Activated CD8-positive, alpha-beta memory T cell treated with anti-CD3 and anti-CD28 coated beads, Interleukin-2, amount 50 U/mL, for 48 hours (primary cell): Measurements from ENCODE around the gene SRPK2.
"Not testable (repeated sequence)": the region's sequence is repeated elsewhere in the genome, so short reads cannot be mapped to it uniquely, and the experiment has no call there.

Source experiments
- DNase-seq: peaks from one replicate; pipeline ENCODE4 v3.0.0-alpha.2; 2020

The SRPK2 gene

DNA sequence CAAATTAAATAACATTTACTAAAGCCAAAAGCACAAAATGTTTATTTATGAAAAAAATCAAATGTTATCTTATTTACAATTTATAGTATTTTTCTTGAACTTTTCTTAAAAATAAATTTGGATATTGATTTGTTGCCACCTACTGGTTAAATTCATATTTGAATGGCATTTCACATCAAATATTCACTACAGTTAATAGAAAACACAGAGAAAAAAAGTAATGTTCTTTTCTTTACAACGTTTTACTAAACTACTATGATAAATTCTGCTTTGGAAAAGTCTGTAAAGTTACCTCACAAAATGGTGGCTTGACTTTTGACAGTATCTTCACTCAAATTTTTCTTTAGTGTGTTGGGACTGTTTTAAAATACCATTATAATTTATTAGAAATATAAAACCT lies 52.7 kb downstream of the SRPK2 start:
- no peak for DNase-seq

DNA sequence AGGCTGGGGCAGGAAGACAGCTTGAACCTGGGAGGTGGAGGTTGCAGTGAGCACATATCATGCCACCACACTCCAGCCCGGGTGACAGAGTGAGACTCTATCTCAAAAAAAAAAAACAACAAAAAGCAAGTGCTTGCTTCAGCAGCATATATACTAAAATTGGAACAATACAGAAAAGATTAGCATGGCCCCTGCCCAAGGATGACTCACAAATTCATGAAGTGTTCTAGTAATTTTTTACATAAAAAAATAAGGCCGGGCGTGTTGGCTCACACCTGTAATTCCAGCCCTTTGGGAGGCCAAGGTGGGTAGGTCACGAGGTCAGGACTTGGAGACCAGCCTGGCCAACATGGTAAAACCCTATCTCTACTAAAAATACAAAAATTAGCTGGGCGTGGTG lies 56.1 kb downstream of the SRPK2 start:
- not testable (repeated sequence) for DNase-seq

DNA sequence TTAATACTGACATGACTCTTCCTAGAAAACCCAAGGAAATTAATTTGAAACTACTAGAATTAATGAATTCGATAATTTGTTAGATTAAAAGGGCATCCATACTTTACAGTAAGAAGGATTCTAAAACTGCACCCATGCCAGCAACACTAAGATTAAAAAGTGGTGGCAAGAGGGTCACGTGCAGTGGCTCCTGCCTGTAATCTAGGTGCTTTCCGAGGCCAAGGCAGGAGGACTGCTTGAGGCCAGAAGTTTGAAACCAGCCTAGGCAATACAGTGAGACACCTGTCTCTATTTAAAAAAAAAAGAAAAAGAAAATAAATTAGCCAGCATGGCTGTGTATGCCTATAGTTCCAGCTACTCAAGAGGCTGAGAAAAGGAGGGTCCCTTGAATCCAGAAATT lies 58.2 kb downstream of the SRPK2 start:
- no peak for DNase-seq

DNA sequence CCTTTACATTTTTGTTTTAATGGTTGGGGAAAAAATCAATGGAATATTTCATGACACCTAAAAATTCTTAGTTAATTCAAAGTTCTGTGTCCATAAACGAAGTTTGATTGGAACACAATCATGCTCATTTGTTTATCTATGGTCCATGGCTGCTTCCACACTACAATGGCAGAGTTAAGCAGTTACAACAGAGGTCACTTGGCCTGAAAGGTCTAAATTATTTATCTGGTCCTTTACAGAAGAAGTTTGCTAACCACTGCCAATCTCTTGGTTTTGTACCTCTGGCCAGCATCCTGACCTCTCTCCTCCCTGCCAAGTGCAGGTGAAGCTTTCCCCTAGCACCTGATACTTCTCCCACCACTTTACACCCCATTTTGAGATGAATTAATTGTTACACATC lies 61.5 kb downstream of the SRPK2 start:
- DNase-seq: no peak

DNA sequence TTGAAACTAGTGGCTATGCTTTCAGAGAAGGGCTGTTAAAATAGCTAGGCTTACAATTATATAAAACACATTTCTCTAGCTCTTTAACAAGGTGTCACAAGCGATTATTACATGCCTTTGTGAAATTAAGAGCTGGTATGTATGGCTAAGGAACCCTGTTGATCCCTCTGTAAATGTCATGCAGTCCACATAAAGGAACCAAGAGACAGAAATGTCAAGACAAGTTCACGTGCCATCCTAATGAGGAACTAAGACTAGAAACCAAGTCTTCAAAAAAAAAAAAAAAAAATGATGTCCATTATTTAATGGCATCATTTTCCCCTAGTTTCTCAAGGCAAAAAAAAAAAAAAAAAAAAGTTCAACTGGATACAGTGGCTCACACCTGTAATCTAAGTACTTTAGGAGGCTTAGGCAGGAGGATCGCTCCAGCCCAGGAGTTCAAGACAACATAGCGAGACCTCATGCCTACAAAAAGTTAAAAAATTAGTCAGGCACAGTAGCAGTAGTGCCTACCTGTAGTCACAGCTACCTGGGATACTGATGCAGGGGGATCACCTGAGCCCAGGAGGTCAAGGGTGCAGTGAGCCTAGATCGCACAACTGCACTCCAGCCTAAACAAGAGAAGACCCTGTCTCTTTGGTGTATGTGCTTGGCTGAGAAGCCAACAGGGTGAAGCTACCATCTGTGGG lies 63.4 kb downstream of the SRPK2 start:
- no peak for DNase-seq

DNA sequence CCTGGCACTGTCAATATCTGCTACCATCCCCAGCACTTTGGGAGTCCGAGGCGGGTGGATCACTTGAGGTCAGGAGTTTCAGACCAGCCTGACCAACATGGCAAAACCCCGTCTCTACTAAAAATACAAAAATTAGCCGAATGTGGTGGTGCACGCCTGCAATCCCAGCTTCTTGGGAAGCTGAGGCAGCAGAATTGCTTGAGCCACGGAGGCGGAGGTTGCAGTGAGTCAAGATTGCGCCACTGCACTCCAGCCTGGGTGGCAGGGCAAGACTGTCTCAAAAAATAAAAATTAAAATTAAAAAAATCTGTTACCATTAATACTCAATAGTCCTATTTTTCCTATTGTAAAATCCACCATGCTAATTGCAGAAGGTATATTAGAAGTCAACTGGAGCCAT lies 64.1 kb downstream of the SRPK2 start:
- not testable (repeated sequence) for DNase-seq

DNA sequence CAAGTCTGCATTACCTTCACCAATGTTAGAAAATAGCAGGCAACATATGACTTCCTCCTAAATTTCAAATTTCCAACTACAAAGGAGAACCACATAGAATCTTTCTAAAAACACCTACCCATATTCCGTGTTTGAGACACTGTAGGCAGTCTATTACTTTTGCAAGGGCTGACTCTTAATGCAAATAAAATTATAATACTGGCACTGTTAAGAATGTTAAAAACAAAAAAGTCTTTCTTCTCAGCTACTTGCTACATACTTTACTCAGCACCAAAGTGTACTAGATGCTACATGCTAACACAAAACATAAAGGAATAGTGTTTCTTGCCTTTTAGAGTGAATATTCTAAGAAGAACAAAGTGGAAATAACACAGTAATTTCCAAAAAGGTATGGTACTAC lies 65.4 kb downstream of the SRPK2 start:
- no peak for DNase-seq

DNA sequence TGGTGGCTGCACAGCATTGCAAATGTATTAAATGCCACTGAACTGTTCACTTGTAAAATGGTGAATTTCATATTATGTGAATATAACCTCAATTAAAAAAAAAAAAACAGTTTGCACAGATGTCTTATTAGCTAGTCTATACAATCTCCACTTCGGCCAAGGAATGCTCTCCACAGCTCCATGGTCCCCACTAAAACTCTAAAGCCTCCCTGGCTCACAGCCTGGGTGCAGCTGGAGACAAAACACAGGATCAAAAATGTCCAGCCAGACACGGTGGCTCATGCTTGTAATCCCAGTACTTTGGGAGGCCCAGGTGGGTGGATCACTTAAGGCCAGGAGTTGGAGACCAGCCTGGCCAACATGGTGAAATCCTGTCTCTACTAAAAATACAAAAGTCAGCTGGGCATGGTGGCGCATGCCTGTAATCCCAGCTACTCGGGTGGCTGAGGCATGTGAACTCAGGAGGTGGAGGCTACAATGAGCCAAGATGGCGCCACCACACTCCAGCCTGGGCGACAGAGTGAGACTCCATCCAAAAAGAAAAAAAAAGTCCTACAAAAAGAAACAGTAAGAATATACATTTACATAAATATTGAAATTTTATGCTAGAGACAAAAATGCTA lies 66.0 kb downstream of the SRPK2 start:
- DNase-seq: no peak

DNA sequence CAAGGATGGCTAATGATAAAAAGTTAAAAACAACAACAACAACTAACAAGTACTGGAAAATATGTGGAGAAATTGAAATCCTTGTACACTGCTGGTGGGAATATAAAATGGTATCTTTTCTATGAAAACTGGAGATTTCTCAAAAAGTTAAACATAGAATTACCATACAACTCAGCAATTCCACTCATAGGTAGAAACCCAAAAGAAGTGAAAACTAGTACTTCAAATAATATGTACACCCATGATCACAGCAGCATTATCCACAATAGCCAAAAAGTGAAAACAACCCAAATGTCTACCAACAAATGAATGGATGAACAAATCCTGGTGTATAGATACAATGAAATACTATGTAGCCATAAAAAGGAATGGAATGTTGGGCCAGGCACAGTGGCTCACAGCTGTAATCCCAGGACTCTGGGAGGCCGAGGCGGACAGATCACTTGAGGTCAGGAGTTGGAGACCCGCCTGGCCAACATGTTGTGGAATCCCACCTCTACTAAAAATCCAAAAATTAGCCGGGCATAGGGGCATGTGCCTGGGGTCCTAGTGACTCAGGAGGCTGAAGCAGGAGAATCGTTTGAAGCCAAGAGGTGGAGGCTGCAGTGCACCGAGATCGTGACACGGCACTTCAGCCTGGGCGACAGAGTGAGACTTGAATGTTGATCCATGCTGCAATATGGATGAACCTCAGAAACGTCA lies 66.8 kb downstream of the SRPK2 start:
- no peak for DNase-seq

DNA sequence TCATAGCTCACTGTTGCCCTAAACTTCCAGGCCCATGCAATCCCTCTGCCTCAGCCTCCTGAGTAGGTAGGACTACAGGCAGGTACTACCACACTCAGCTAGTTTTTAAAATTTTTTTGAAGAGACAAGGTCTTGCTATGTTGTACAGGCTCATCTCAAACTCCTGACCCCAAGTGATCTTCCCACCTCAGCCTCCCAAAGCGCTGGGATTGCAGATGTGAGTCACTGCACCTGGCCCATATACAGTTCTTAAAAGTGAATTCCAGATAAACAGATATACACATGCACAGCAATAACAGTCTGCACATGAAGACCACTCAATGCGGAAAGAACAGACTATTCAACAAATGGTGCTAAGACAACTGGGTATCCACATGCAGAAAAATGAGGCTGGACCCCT lies 67.8 kb downstream of the SRPK2 start:
- DNase-seq: no peak

DNA sequence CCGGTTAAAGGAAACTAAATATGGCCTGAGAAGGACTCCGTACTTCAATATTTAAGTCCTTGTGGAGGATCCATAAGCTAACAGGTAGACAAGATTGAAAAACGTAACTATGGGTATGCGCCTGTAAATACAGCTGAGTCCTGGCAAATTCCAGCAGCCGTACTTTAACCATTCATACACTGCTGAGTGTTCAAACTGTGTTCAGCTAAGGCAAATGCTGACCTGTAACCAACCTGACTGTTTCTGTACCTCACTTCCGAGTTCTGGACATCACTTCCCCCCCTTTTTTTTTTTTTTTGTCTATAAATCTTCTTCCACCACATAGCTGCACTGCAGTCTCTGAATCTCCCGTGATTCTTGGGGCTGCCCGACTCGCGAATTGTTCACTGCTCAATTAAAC lies 69.1 kb downstream of the SRPK2 start:
- no peak for DNase-seq

DNA sequence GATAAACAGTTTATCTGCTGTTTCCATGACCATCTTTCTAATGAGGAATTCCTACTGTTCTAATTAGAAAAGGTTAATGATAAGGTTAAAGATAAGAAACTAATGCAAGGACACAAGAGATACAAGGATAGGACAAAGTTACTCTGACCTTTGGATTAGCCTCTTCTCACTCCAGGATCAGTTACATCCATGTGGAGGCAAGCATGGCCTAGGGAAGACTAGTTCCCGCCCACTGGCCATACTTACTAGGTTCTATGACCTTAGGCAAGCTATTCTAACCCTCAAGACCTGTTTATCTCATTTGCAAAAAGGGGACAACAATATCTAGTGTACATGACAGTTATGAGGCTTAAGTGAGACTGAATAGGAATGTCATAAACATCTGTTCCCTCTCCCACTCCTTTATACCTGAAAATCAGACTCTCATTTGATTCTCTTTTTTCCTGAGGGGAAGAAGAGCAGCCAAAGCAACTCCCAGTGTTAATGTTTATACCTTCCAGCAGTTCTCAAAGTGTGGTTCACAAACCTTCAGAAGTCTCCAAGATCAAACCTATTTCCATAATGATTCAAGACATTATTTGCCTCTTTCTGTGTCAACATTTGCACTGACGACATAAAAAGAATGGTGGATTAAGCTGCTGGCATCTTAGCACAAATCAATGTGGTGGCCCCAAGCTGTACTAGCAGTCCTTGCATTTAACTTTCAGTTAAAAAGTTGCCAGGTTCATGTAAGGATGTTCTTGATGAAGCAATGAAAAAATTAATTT lies 72.0 kb downstream of the SRPK2 start:
- DNase-seq: no peak

DNA sequence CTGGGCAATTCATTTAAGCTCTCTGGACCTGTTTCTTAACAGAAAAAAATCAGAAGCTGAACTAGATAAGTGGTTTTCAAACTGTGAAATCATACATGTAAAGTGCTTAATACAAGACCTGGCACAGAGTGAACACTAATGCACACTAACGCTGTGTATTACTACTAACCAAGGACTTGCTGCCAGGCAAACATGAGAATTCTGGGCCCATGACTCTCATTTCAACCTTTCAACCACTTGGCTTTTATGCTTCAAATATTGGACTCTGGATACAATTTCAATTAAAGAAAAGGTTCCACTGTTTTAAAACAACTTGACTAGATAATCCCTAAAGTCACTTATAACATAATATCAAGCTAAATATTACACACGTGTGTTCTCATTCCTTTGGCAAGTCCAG lies 73.4 kb downstream of the SRPK2 start:
- no peak for DNase-seq

DNA sequence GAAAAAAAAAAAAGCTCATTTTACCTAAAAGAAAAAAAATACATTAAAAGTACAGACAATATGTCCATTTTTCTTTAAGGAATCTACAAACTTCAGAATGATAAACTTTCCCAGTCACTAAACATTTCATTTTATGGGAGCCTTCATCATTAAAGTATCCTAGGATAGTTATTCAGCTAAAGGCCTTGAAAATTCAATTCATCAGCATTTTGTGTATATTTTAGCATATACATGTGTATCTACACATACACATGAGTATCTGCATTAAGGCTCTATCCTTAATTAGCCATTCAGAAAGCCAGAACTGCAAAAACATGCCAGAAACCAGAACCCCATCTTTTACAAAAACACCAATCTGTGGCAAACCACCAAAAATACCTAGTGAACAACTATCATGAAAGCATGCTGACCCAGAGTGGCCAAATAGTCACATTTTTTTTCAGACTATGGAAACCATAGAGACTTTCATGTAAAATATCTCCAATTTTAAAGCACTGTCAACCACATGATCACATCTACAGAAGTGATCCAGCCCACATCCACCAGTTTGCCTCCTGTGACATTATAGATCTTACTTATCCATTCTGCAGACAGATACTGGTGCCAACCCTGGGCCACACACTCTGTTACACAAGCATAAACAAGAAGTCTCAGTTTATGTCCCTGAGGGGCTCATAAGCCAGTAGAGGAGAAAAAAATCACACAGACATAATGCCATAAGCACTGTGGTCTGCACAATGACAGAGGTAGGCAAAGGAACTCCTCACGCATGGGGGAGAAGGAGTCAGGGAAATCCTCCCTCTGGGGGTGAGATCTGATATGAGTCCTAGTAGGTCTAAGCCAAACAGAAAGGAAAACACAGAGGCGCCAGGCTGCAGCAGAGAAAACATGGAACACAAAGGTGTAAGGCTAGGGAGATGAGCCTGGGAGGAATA lies 79.2 kb downstream of the SRPK2 start:
- DNase-seq: no peak

DNA sequence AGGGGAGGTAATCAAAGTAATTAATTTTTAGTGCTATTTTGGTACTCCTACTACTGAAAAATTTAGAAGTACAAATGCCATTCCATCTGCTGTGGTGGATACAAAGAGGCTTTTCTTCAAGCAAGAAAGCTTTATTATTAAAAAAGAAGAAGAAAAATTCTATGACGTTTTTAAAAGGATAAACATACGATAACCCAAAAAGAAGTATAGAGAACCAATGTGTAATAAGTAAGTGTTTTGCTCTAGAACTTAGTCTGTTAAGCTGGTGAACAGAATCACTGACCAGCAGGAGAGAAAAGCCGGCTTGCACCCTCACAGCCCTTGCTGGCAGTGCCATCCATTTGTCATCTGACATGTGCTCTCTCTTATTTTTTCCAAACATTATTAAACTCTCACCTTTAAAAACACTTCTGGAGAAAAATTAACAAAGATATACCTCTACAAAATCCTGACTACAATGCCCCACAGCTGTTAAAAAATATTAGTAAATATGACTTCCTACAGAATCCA lies 81.5 kb downstream of the SRPK2 start:
- DNase-seq: no peak

DNA sequence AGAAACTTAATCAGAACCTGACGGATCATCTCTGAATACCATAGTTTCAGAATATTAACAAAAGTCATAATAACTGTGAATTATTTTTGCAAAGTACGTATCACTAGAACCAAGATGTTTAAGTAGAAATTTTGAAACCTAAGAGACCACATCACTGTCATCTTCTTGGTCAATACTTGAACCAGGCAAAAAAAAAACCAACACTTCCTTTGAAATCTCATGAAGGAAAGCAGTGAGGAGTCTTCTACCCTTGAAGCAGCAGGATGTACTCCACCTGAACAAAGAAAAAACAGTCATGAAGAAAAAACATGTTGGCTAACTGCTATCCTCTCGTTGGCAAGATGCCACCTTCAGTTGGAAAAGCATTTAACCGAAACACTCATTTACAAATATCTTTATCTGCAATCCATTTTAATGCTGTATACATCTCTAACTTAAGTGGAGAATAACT lies 82.4 kb downstream of the SRPK2 start:
- DNase-seq: no peak

DNA sequence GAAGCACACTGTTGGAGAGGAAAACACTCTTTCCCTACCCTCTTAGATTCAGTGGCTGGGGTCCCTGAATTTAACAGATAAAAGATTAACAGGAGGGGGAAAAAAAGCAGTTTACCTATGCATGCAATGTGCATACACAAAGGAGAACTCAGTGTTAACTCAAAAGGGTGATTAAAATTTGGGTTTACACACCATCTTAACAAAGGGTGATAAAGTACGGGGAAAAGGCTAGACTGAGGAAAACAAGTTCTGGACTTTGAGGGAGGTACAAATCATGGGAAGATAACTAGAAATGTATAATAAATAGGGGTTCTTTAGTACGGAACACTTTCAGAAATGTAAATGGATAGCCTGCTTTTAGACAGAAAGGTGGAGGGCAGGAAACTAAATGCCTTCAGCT lies 83.1 kb downstream of the SRPK2 start:
- no peak for DNase-seq

DNA sequence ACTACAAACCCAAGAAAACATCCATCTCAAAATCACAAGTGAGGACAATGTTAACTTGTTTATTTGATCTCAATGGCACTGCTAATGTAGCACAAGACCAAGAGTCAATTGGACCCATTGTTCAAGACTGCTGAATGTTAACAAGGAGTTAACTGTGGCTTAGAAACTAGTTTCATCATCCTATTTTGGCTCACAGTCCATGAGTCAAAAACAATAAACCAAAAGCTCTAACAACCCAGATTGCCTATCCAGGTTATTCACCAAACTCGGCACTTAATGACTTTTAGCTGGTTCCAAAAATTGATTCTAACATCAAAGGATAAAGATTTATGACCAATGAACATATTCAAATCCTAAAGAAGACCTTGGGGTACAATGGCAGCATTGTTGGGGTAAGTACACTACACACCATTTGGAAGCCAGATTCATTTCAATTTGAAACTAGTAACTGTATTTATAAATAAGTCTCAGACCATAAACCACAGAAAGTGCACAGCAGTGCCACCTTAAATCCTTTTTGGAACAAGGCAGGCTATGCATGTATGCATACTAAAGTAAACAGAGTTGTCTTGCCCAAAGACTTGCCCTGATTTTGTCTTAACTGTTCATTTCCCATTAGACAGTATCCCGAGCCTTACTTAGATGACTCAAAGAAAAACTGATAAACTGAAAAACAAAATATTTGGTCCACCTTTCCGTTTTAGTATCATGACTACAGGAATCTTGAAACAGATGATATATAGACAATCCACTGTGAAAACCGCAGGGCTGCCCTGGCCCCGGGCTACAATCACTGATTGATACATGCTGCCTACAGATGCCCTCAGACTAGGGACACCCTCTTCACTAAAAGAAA lies 84.5 kb downstream of the SRPK2 start:
- no peak for DNase-seq

DNA sequence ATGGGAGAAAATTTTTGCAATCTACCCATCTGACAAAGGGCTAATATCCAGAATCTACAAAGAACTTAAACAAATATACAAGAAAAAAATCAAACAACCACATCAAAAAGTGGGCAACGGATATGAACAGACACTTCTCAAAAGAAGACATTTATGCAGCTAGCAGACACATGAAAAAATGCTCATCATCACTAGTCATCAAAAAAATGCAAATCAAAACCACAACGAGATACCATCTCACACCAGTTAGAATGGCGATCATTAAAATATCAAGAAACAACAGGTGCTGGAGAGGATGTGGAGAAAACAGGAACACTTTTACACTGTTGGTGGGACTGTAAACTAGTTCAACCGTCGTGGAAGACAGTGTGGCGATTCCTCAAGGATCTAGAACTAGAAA lies 88.1 kb downstream of the SRPK2 start:
- DNase-seq: not testable (repeated sequence)

DNA sequence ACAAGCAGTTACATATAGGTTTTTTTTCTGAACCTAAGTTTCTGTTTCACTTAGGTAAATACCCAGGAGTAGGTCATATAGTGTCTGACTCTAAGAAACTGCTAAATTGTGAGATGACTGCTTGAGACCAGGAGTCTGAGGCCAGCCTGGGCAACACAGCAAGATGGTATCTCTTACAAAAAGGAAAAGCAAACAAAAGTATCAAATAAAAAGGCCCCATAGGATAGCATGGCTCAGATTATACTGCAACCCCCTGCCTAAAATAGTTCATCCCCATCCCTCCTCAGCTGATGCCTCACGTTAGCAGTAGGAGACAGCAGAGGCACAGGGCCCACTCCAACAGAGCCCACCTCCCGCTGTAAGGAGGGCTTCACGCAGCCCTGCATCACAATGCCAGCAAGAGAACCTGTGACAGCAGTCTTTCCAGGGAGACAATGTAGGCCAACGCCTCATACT lies 90.3 kb downstream of the SRPK2 start:
- no peak for DNase-seq

DNA sequence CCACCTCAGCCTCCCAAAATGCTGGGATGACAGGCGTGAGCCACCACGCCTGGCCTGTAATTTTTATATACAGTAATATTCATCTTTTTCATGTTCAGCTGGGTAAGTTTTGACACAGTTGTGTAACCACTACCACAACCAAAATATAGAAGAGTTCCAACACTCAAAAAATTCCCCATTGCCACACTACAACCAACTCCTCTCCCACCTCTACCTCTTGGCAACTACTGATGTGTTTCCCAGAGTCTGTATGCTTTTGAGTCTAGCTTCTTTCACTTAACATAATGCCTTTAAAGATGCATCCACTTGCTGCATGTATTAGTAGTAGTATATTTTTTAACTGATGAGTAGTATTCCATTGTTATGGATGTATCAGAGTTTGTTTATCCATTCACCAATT lies 90.7 kb downstream of the SRPK2 start:
- no peak for DNase-seq
